Putamen (tissue), 1 donor: ENCODE measurements around the gene FAM184A.
A peak's percentile ranks its signal among the peaks of the same experiment; 100 is the strongest.
"Not testable (repeated sequence)": the region's sequence is repeated elsewhere in the genome, so short reads cannot be mapped to it uniquely, and the experiment has no call there.

Experiments used
- DNase-seq: peaks from one replicate; pipeline ENCODE4 v3.0.0-alpha.2; 2016; ENCODE audit warnings: low spot score

FAM184A gene

DNA sequence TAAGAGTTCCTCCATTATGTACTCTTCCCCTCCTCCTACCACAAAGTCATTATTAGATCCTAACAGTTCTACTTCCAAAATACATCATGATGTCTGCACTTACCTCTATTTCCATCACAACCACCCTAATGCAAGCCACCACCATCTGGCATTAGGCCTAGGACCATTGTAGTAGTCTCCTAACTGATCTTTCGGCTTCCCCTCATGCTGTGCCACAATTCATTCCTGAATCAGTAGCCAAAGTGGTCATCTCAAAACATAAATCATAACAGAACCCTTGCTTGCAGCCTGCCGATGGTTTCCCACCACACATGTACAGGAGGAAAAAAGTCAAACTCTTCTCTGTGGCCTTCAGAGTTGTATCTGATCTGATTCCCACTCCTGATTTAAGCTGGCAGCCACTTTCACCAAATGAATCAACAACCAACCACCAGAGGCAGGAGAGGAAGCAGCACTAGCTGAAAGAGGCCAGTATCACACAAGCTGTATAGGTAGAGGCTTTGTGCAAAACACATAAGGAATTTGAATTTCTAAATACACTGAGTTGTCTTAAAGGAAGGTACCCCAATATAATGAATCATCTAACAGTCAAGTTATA lies 26.1 kb downstream of the FAM184A start:
- no peak for DNase-seq

DNA sequence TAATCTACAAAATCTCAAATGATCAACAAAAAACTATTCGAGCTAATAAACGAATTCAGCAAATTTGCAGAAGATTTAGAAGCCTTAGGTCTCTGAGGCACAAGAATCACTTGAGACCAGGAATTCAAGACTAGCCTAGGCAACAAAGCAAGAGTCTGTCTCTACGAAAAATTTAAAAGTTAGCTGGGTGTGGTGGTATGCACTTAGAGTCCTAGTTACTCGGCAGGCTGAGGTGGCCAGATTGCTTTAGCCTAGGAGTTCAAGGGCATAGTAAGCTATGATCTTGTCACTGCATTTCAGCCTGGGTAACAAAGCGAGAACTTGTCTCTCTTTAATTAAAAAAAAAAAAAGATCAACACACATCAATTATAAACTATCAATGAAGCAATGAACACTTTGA lies 34.2 kb downstream of the FAM184A start:
- no peak for DNase-seq

DNA sequence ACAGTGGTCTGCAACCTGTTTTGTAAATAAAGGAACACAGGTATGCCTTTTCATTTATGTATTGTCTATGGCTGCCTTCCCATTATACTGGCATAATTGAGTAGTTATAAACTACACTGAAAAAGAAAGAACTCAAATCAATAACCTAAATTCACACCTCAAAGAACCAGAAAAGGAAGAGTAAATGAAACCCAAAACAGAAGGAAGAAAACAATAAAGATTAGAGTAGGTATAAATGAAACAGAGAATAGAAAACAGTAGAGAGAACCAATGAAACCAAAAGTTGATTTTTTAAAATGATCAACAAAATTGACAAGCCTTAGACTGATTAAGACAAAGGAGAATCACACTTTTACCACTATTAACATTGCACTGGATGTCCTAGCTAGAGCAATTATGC lies 34.7 kb downstream of the FAM184A start:
- no peak for DNase-seq

DNA sequence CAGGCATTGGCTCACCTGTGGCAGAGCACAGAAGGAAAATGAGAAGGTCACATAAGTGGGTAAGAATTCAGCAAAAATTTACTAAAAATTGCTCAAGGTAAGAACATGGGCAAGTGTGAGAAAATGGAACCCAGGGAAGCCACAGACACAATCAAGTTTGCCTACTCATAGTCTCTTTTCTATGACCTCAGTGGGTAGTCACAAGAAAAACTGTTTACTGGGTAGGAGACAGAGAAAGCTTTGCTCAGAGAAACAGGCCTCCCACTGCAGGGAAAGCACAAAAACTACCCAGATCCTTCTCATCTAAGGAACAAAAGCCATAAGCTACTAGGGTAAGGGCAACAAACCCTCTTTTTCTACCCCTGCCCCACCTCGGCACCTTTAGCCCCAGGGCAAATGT lies 35.2 kb downstream of the FAM184A start:
- DNase-seq: no peak

DNA sequence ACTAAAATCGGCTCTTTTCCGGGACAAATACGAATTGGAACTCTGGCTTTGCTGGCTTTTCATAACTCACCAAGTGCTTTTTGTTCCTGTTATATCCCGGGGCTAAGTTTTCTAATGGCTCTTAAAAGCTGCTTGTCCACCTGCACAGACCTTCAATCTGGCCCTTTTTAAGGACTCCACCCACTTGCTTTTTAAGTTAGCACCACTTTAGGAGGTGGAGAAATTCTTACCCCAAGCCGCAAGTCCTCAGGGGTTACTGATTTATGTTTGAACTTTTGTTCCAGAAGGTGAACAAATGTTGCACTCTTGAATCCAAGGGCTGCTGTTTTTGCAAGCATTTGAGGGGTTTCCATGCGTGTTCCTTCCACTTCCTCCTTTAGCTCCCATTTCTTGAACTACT lies 37.8 kb downstream of the FAM184A start:
- no peak for DNase-seq

DNA sequence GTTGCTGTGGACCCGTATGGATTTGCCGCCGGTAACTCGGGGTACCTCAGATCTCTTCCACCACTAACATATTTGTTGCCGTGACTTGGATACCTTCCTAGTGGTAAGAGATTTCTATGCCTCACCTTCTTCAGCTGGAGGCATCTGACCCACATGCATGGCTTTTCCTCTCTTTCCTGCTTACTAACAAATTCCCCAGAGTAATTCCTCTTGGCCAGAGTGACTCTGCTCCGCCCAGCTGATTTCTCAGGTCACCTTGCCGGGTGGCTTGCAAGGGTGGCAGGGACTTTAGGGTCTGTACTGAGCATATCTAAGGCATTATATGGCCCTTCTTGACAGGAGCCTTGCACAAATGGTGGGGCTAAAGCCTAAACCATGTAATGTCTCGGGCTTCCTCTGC lies 38.2 kb downstream of the FAM184A start:
- no peak for DNase-seq

DNA sequence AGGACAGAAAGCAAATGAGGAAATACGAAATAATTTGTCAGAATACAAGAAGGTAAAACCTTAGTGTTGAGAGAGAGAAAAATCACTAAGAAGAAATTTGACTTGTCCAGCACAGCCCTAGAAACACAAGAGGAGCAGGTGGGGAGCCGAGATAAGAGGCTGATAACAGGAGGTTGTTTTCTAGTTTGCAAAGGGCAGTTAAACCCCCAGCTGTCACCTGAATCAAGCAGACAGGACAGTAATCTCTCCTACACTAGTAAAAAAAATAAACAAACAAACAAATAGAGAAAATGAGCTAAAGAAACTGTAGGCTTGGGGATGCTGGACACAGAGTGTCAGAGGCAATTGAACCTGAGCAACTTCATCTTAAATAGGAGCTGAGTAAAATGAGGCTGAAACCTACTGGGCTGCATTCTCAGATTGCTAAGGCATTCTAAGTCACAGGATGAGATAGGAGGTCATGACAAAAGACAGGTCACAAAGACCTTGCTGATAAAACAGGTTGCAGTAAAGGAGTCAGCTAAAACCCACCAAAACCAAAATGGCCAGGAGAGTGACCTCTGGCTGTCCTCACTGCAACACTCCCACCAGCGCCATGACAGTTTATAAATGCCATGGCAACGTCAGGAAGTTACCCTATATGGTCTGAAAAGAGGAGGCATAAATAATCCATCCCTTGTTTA lies 40.4 kb downstream of the FAM184A start:
- no peak for DNase-seq

DNA sequence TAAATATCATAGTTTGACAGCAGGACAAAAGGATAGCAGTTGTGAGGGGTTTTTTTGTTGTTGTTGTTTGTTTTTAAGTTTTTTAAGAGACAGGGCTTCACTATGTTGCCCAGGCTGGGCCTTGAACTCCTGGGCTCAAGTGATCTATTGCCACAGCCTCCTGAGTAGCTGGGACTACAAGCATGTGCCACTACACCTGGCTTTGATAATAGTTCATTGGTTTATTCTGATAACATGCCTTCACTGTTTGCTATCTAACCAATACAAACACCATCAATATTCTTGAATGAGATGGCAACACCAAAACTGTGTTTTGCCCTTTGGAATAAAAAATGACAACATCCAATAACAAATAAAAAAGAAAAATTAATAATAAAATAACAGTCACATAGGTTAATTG lies 41.2 kb downstream of the FAM184A start:
- no peak for DNase-seq

DNA sequence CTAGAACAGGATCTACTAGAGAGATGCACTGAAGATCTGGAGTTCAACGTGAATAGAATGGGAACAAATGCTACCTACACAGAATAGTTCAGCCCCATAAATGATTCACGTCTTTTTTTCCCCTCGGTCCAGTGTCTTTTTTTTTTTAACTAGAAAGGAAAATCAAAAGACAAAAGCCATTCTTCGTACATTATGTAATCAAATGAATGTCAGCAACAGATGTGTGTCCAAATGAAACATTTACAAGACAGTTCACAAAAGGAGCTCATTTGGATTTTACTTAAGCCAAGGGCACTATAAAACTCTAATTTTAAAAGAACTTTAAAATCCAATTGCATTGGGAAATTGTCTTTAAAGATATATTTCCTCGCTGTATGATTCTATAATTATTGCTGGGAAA lies 42.4 kb downstream of the FAM184A start:
- DNase-seq: no peak

DNA sequence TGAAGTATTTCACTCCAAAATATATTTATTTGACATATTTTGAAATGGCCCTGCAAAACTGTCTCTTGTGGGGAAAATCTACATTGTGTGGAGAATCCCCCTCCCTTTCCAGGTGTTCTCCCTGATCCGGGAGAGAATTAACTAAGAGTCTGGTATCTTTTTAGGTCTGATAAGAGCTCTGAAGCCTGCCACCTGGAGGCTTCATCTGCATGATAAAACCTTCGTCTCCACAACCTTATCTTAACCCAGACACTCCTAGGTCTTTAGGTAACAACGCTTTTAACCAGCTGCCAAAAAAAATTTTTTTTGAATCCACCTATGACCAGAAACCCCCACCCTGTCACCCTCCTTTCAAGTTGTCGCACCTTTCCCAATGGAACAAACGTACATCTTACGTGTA lies 43.0 kb downstream of the FAM184A start:
- no peak for DNase-seq

DNA sequence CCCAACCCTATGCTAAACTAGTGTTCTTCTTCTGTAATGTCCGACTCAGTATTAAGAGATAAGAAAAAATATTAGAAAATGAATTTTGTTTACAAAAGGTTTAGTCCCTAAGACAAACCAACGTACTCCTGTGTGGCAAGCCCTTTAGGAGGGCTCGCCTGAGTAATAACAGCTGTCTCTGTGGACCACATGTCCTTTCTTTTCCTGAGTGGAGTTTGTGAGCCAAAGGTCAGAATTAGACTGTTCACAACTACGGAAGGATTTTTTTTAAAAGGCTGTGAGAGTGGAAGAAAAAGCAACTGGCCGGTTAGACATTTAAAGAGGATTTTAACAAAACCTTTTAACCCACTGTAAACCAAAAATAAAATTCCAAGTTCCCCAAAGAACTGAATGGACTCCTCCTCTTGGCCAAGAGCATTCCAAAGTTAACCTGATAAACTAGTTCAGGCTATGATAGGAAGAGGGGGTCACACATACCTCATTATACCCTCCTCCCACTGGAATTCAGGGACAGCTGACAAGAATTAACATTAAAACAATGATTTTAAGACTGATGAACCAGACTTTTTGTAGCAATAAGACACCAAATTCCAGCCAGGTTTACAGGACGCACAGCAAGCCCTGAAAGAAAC lies 43.5 kb downstream of the FAM184A start:
- no peak for DNase-seq

DNA sequence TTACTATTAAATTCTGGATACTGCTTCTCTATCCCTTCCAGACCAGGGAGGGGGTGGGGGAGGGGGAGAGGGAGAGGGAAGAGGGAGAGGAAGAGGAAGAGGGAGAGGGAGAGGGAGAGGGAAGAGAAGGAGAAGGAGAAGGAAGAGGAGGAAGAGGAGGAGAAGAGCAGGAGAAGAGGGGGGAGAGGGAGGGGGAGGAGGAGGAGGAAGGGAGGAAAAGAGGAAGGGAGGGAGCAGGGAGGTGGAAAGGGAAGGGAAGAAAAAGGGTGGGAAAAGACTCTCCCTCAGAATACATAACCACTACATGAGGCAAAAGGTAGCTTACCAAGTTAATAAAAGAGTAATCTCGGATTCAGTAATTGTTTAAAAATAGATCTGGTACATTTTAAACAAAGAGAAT lies 46.0 kb downstream of the FAM184A start:
- no peak for DNase-seq

DNA sequence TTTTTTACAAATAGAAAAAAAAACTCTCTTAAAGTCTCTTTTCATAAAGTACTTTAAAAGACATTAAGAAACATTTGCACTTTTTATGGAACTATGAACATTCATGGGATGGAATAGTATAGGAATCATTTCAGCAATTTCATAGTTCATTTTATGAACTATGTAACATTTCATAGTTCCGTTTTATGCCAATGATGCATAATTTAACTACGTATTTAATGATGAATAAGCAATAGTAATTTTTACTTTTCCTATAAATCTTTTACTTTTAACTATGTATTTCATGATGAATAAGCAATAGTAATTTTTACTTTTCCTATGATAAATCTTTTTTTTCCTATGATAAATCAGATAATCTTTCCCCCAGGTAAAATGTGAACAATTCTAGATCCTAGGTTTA lies 47.7 kb downstream of the FAM184A start:
- no peak for DNase-seq

DNA sequence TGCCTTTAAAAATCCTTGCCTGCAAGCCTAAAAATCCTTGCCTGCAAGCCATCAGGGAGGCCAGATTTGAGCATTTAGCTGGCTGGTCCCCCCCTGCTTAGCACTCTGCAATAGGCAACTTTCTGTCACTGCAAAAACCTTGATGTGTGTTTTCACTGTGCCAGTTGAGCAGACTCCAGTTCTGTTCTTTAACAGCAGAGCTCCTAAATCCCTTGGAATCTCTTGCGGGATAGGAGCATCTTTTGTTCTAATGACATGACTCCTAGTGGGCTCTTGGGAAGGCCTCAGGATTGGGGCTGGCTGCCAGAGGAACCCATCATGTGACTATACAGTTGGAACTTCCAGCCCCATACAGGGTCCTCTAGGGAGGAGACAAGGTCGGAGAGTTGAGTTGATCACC lies 50.4 kb downstream of the FAM184A start:
- DNase-seq: no peak

DNA sequence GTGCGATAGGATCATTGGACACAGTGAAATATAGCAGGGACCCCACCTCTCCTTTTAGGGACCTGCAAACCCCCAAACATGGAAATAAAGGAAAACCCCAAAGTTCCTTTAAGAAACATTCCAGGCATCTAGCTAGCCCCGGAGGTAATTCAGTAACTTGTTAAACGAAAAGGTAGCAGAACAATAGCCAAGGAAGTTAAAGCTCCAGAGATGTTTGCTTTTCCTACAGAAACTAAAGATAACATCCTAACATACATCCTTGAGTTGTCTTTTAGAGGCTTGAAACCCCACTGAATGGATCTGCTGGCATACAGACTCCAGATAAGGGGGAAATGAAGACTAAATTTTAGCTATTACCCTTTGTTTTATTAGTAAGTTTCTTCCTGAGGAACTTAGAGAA lies 51.0 kb downstream of the FAM184A start:
- DNase-seq: no peak

DNA sequence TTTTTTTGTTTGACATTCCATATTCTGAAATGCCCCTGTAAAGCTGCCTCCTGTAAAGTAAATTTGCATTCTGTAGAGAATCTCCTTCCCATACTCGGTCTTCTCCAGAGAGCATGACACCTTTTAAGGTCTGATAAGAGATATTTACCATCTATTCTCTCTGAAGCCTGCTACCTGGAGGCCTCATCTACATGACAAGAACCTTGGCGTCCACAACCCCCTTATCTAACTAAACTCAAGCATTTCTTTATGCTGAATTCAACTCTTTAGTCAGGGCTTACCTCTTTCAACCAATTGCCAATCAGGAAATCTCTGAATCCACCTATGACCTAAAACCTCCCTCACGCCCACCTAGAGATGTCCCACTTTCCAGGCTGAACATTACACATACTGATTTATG lies 51.6 kb downstream of the FAM184A start:
- no peak for DNase-seq

DNA sequence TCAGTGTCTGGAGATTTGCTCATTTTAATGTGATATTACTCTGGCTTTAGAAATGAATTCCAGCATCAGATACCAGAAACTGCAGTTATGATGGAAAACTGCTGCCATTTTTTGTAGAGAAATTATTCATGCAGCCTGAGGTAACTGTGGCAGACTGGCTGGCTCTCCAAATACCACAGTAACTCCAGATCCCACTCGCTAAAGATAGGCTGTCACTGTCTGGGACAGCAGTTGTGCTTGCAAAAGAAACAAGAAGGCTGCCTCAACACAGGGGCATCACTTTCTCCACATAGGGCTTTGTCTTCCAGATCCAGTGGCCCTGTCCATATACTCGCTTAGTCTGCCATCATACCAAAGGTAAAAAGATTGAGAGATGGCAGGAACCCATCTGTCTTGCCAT lies 52.7 kb downstream of the FAM184A start:
- no peak for DNase-seq

DNA sequence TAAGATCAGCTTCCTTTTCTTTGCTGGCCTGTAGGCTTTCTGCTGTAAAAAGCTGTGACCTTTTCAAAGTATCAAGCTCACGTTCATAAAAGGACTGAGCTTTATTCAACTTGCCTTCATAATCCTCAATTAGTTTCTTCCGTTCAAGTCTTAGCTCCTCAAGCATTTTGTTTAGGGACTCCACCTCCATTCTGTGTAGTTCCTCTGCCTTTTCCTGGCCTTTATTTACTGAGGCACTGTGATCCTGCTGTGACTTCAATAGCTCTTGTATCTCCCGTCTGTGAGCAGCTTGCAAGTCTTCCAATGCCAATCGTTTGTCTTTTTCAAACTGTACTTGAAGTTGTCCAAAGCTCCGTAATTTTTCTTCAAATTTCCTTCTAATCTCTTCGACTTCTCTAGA lies 54.4 kb downstream of the FAM184A start:
- DNase-seq: no peak

DNA sequence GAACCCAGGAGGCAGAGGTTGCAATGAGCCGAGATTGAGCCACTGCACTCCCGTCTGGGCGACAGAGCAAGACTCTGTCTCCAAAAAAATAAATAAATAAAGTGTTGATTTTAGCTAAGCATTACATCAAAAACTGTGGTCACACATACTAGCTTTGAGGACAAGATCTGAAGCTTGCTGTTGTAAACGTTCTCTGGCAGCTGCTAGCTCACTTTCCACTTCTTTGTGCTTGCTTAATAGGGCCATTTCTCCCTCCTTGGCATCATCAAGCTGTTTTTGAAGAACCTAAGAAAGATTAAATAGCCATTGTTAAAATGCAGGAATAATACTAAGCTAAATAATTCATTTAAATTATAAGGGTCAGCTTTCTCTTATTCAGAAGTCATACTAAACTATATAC lies 55.7 kb downstream of the FAM184A start:
- DNase-seq: peak; percentile 63

DNA sequence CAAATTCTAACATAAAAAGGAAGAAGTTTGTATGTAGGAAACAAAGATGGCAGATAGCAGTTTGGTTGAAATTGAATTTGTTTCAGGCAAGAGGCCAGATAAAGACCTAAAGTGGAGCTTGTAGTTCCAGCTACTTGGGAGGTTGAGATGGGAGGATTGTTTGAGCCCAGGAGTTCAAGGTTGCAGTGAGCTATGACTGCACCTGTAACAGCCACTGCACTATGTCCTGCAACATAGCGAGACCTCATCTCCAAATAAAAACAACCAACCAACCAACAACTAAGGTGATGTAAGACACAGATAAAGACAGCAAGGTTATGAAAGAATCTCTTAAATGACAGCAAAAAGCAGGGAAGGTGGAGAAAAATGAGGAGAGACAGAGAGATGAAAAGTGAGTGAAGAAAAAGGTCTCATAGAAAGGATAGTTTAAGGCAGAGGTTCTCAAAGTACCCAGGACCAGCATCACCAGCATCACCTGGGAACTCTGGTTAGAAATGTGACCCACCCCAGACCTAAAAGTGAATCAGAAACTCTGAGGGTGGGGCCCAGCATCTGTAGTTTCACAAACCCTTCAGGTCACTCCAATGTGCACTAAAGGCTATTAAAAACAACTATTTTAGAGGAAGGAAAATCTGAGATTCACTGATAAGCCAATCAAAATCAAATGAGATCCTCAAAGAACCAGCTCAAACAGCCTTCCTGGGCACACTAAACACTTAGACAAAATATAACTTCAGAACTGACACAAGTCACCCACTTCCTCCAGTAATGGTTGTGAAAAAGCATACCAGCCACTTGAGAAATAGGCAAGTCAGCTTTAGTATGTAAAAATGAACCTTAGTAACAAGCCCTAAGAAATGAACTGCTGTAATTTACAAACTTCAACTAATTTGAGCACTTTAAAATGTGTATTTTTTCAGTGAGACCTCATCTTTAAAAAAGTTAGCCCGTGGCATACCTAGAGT lies 57.6 kb downstream of the FAM184A start:
- DNase-seq: no peak

DNA sequence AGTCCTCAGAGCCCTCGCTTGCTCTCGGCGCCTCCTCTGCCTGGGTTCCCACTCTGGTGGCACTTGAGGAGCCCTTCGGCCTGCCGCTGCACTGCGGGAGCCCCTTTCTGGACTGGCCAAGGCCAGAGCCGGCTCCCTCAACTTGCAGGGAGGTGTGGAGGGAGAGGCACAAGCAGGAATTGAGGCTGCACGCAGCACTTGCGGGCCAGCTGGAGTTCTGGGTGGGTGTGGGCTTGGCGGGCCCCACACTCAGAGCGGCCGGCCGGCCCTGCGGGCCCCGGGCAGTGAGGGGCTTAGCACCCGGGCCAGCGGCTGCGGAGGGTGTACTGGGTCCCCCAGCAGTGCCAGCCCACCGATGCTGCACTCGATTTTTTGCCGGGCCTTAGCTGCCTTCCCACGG lies 63.3 kb downstream of the FAM184A start:
- DNase-seq: not testable (repeated sequence)

DNA sequence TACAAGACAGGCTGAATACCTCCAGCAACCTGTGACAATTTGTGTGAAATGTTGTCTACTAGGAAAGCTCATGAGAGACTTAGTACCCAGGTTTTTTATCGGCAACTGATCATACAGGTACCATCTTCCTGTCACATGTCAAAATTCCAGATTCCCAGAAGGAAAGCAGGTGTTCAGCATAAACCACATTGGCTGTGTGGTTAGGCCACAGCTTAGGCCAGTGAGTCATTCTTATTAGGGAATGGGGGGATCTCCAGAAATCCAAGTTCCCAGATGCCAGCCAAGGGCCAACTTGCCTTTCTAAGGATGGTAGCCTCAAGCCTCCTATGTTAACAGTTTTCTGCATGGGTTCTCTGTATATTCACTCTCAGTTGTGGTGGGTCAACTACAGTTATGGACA lies 65.9 kb downstream of the FAM184A start:
- DNase-seq: no peak

DNA sequence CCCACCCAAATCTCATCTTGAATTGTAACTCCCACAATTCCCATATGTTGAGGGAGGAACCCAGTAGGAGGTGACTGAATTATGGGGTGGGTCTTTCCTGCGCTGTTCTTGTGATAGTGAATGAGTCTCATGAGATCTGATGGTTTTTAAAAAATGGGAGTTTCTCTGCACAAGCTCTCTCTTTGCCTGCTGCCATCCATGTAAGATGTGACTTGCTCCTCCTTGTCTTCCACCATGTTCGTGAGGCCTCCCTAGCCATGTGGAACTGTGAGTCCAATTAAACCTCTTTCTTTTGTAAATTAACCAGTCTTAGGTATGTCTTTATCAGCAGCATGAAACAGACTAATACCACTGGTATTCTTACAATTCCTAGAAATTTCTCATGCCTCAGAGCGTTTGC lies 69.2 kb downstream of the FAM184A start:
- not testable (repeated sequence) for DNase-seq
